SH-SY5Y (cell line): ENCODE results near the gene DDX43.

Source experiments
- GATA2 ChIP-seq: IDR thresholded peaks from 2 replicates; pipeline ENCODE4 v1.6.1; 2011; ENCODE audit warnings: mild to moderate bottlenecking, low read depth, low read length
- GATA3 ChIP-seq: IDR thresholded peaks from 2 replicates; pipeline ENCODE4 v1.6.1; 2011; ENCODE audit warnings: low read depth, mild to moderate bottlenecking, low read length, moderate library complexity

DNA sequence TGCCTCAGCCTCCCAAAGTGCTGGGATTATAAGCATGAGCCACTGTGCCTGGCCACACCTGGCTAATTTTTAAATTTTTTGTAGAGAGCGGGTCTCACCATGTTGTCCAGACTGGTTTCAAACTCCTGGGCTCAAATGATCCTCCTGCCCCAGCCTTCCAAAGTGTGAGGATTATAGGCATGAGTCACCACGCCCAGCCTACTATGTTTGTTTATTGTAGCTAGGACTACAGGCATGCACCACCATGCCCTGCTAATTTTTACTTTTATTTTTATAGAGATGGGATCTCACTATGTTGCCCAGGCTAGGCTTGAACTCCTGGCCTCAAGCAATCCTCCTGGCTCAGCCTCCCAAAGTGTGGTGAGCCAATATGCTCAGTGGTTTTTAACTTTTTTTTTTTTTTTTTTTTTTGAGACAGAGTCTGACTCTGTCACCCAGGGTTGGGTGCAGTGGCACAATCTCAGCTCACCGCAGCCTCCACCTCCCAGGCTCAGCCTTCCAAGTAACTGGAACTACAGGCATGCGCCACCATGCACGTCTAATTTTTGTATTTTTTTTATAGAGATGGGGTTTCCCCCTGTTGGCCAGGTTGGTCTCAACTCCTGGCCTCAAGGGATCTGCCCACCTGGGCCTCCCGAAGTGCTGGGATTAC lies 12.0 kb upstream of the DDX43 start:
- TF ChIP-seq GATA2: no peak
- no peak for TF ChIP-seq GATA3
